H1 (cell line): ENCODE data around the gene UBIAD1. TPM values are rescaled to one million over a fixed set of nuclear protein-coding genes. Genes with fewer than 3 reads are reported as not detected.

Experiments
- ASH2L ChIP-seq: fragments of 200-600, 300-600 bp; sonication (generic); IDR thresholded peaks from one replicate; pipeline ENCODE4 v1.7.1; 2017; ENCODE audit warnings: low read length
- HDAC6 ChIP-seq: IDR thresholded peaks from one replicate; pipeline ENCODE4 v1.7.1; 2012; ENCODE audit warnings: low read depth, mild to moderate bottlenecking, inconsistent platforms, low read length, moderate library complexity
- RXRA ChIP-seq: IDR thresholded peaks from 2 replicates; pipeline ENCODE4 v1.6.1; 2011; ENCODE audit warnings: low read depth, mild to moderate bottlenecking, low read length, moderate library complexity; ENCODE audit not compliant: insufficient read depth
- YY1 ChIP-seq: IDR thresholded peaks from 2 replicates; pipeline ENCODE4 v1.6.1; 2011; ENCODE audit warnings: low read depth, mild to moderate bottlenecking, low read length
- polyA plus RNA-seq, 7 experiments: library from polyadenylated mRNA; depleted of rRNA in 3 of 7; stranded (reverse) in 5 of 7; unstranded in 2 of 7; fragments of >200 nt in 5 of 7; fragments of 200-250 nt in 2 of 7; gene quantifications; 1 replicate in 5 of 7; 2 replicates in 1 of 7; 4 replicates in 1 of 7; pipeline versions ENCODE4 v1.2.1 to v1.2.3, GENCODE V29; 2011 to 2013; ENCODE audit warnings: missing spikeins in 2 of 7, mixed read lengths in 2 of 7
- total RNA-seq: library from RNA; stranded (reverse); fragmentation: NEBNext Ultra II Directional; extraction: Animal tissue kit (Norgen Biotek cat#: 25700); gene quantifications from 2 replicates; pipeline ENCODE4 v1.2.1, GENCODE V29; 2021

The UBIAD1 gene
- total and polyA plus RNA-seq, 2 of the 8 experiments (the other 6 are each of a cell fraction or from before 2014, with no cell fraction given), result 23.4 to 26.6 TPM

- no peak for TF ChIP-seq RXRA
- TF ChIP-seq YY1, result no peak
- no peak for TF ChIP-seq HDAC6
- no peak for TF ChIP-seq ASH2L
Measured at GRCh38 chr1:11334821-11335220, 61.8 kb downstream of the UBIAD1 start (continued).
